Activated CD4-positive, alpha-beta T cell treated with anti-CD3 and anti-CD28 coated beads for 36 hours (primary cell): Measurements from ENCODE around the gene HOXB2. TPM values are rescaled to one million over a fixed set of nuclear protein-coding genes. Genes with fewer than 3 reads are reported as not detected.

Source experiments
- ATAC-seq: fragments of 200-7000 bp; cut with Tn5 transposase; one replicate; pipeline ENCODE4 v1.10.0; 2021; ENCODE audit warnings: mild to moderate bottlenecking, moderate library complexity
- CTCF ChIA-PET: fragments of 350-600 bp; sonication (Branson Sonifier 250); formaldehyde crosslinking; loops from one replicate; lab custom pipeline; 2021; ENCODE audit warnings: antibody characterized with exemption; lab: Charles Lee
- POLR2A ChIA-PET: fragments of 350-600 bp; sonication (Branson Sonifier 250); formaldehyde crosslinking; loops from one replicate; lab custom pipeline; 2021; ENCODE audit warnings: antibody characterized with exemption, inconsistent platforms; lab: Charles Lee
- DNase-seq: peaks from one replicate; pipeline ENCODE4 v3.0.0-alpha.2; 2020
- H3K27ac Mint-ChIP-seq: one replicate; pipeline ENCODE4 v1.8.0; 2021; ENCODE audit warnings: mixed read lengths
- H3K27me3 Mint-ChIP-seq: one replicate; pipeline ENCODE4 v1.8.0; 2021; ENCODE audit warnings: mixed read lengths
- H3K36me3 Mint-ChIP-seq: one replicate; pipeline ENCODE4 v1.8.0; 2021; ENCODE audit warnings: low read depth, mixed read lengths
- H3K4me1 Mint-ChIP-seq: one replicate; pipeline ENCODE4 v1.8.0; 2021; ENCODE audit warnings: mixed read lengths
- H3K4me3 Mint-ChIP-seq: one replicate; pipeline ENCODE4 v1.8.0; 2021; ENCODE audit warnings: mild to moderate bottlenecking, moderate library complexity, mixed read lengths
- H3K9me3 Mint-ChIP-seq: one replicate; pipeline ENCODE4 v1.8.0; 2021; ENCODE audit warnings: low read depth, mixed read lengths
- intact Hi-C, 2 experiments: fragments of 100-400 bp; cut with DNase I in 1 of 2; cut with micrococcal nuclease in 1 of 2; formaldehyde crosslinking; loops; one replicate each; pipeline versions ENCODE4 v1.14.2 to v1.15.1; 2022 to 2024; cut with DNase I, micrococcal nuclease
- total RNA-seq, 2 experiments: library from RNA; stranded (reverse); gene quantifications; one replicate each; pipeline ENCODE4 v1.2.3, GENCODE V29; 2021

Gene HOXB2
- total RNA-seq, 2 experiments from 2014 or later: 2.8 to 3.3 TPM

GRCh38 chr17:48558057-48558830, 13.3 kb upstream of the HOXB2 start:
- Mint-ChIP-seq H3K9me3 (no peaks in the 10 kb centered on the region), H3K4me3 (no peak overlapping the region), H3K27me3 (peaks cover 38% of the 10 kb centered on the region), H3K36me3 (no peaks in the 10 kb centered on the region), H3K27ac (no peak overlapping the region), H3K4me1 (peaks cover 2% of the 10 kb centered on the region)
- intact Hi-C loops: no loop called here
- DNase-seq: no peak
- no peak for ATAC-seq
- ChIA-PET POLR2A (no interaction called here), CTCF (interaction anchor here (0.6 to 1.4 kb wide), 4 partner anchors 35 to 208 kb away, joined by 3 to 5 read pairs (median 4); no protein-coding TSS in a partner anchor)

GRCh38 chr17:48556576-48557401, 11.9 kb upstream of the HOXB2 start:
- Mint-ChIP-seq H3K27ac (no peak overlapping the region), H3K27me3 (peaks cover 30% of the 10 kb centered on the region), H3K4me3 (no peak overlapping the region), H3K36me3 (no peaks in the 10 kb centered on the region), H3K4me1 (peaks cover 2% of the 10 kb centered on the region), H3K9me3 (no peaks in the 10 kb centered on the region)
- DNase-seq (no peak), ATAC-seq (no peak)
- ChIA-PET CTCF (interaction anchor here (0.9 to 1.7 kb wide), 6 partner anchors 10 to 207 kb away, joined by 3 to 5 read pairs (median 4); no protein-coding TSS in a partner anchor), POLR2A (no interaction called here)
- intact Hi-C loops: no loop called here

GRCh38 chr17:48556229-48556575, 11.3 kb upstream of the HOXB2 start:
- no peak overlapping the region for H3K4me3 Mint-ChIP-seq
- intact Hi-C loops: no loop called here
- DNase-seq (no peak), ATAC-seq (no peak)
- H3K36me3 Mint-ChIP-seq: no peaks in the 10 kb centered on the region
- H3K4me1 Mint-ChIP-seq: peaks cover 2% of the 10 kb centered on the region
- POLR2A ChIA-PET: no interaction called here
- H3K27me3 Mint-ChIP-seq: peaks cover 30% of the 10 kb centered on the region
- H3K9me3 Mint-ChIP-seq: no peaks in the 10 kb centered on the region
- CTCF ChIA-PET: interaction anchor here (0.6 to 1.7 kb wide), 4 partner anchors 23 to 63 kb away, joined by 3 to 6 read pairs (median 4); no protein-coding TSS in a partner anchor
- H3K27ac Mint-ChIP-seq: no peak overlapping the region

- Mint-ChIP-seq H3K27ac (no peak overlapping the region), H3K36me3 (no peaks in the 10 kb centered on the region), H3K27me3 (peaks cover 30% of the 10 kb centered on the region), H3K4me3 (peak overlapping the region; percentile 53), H3K4me1 (peaks cover 2% of the 10 kb centered on the region), H3K9me3 (no peaks in the 10 kb centered on the region)
- POLR2A ChIA-PET: no interaction called here
- ATAC-seq: peak; percentile 55
- intact Hi-C loops: loop anchor here in 1 of 2 experiments (2.0 kb wide), 1 partner anchor 63 kb away; no protein-coding TSS in a partner anchor
- peak; percentile 23 for DNase-seq
- CTCF ChIA-PET: interaction anchor here (0.6 to 0.9 kb wide), 4 partner anchors 16 to 43 kb away, joined by 3 to 6 read pairs (median 4); no protein-coding TSS in a partner anchor
Observed at GRCh38 chr17:48555258-48556228, 10.6 kb upstream of the HOXB2 start.

GRCh38 chr17:48554412-48555257, 9.7 kb upstream of the HOXB2 start:
- ATAC-seq (no peak), DNase-seq (no peak)
- Mint-ChIP-seq H3K4me1 (peaks cover 2% of the 10 kb centered on the region), H3K27ac (no peak overlapping the region), H3K9me3 (no peaks in the 10 kb centered on the region), H3K36me3 (no peaks in the 10 kb centered on the region), H3K27me3 (peaks cover 30% of the 10 kb centered on the region), H3K4me3 (peak overlapping the region; percentile 53)
- ChIA-PET POLR2A (no interaction called here), CTCF (interaction anchor here (0.6 to 0.7 kb wide), 2 partner anchors 15 to 20 kb away, joined by 3 to 4 read pairs; no protein-coding TSS in a partner anchor)
- intact Hi-C loops: loop anchor here in 1 of 2 experiments (2.0 kb wide), 1 partner anchor 62 kb away; no protein-coding TSS in a partner anchor

GRCh38 chr17:48553826-48554225, 8.9 kb upstream of the HOXB2 start:
- Mint-ChIP-seq H3K27ac (no peak overlapping the region), H3K9me3 (no peaks in the 10 kb centered on the region), H3K36me3 (no peaks in the 10 kb centered on the region), H3K4me3 (no peak overlapping the region), H3K27me3 (peaks cover 30% of the 10 kb centered on the region), H3K4me1 (peaks cover 2% of the 10 kb centered on the region)
- DNase-seq (no peak), ATAC-seq (no peak)
- ChIA-PET POLR2A (no interaction called here), CTCF (interaction anchor here (0.6 kb wide), 1 partner anchor 19 kb away, joined by 3 read pairs; no protein-coding TSS in a partner anchor)
- intact Hi-C loops: loop anchor here in 1 of 2 experiments (2.0 kb wide), 1 partner anchor 61 kb away; no protein-coding TSS in a partner anchor

GRCh38 chr17:48553190-48553547, 8.3 kb upstream of the HOXB2 start:
- Mint-ChIP-seq H3K9me3 (no peaks in the 10 kb centered on the region), H3K4me3 (no peak overlapping the region), H3K27me3 (peaks cover 25% of the 10 kb centered on the region), H3K4me1 (peaks cover 4% of the 10 kb centered on the region), H3K27ac (no peak overlapping the region), H3K36me3 (no peaks in the 10 kb centered on the region)
- intact Hi-C loops: no loop called here
- ATAC-seq (no peak), DNase-seq (no peak)
- ChIA-PET CTCF (no interaction called here), POLR2A (no interaction called here)

- no peak overlapping the region for H3K27ac Mint-ChIP-seq
- intact Hi-C loops: no loop called here
Observed at GRCh38 chr17:48552466-48553189, 7.7 kb upstream of the HOXB2 start.

GRCh38 chr17:48551596-48552465, 6.9 kb upstream of the HOXB2 start:
- Mint-ChIP-seq H3K27ac (no peak overlapping the region), H3K36me3 (no peaks in the 10 kb centered on the region), H3K4me3 (no peak overlapping the region), H3K27me3 (peaks cover 23% of the 10 kb centered on the region), H3K4me1 (peaks cover 9% of the 10 kb centered on the region), H3K9me3 (no peaks in the 10 kb centered on the region)
- ChIA-PET CTCF (no interaction called here), POLR2A (no interaction called here)
- no peak for DNase-seq
- intact Hi-C loops: no loop called here
- ATAC-seq: no peak

More at GRCh38 chr17:48552466-48553189, 7.7 kb upstream of the HOXB2 start:
- POLR2A ChIA-PET: no interaction called here
- Mint-ChIP-seq H3K36me3 (no peaks in the 10 kb centered on the region), H3K9me3 (no peaks in the 10 kb centered on the region), H3K27me3 (peaks cover 24% of the 10 kb centered on the region), H3K4me3 (no peak overlapping the region), H3K4me1 (peaks cover 9% of the 10 kb centered on the region)
- ATAC-seq (no peak), DNase-seq (no peak)
- CTCF ChIA-PET: no interaction called here
